Measurements from ENCODE around the gene RABEP2.

- TF ChIP-seq CTCF (conservative IDR thresholded peaks at IDR 0.05 in 1 of 2, IDR thresholded peaks at IDR 0.05 in 1 of 2; ENCODE audit: extremely low read depth in 1 of 2, insufficient read depth in 1 of 2, low read depth in 1 of 2, low read length in 2 of 2) (no peak), EZH2 (IDR thresholded peaks at IDR 0.05; ENCODE audit: borderline replicate concordance, low read length) (no peak)
Measured at GRCh38 chr16:28932339-28933141, 7.5 kb upstream of the RABEP2 start.
